ENCODE measurements around the gene B3GALT6.

GRCh38 chr1:1233567-1233892 lies 1.5 kb downstream of the B3GALT6 start:
- TF ChIP-seq SP1 (IDR thresholded peaks at IDR 0.05) (no peak), FOXM1 (IDR thresholded peaks at IDR 0.05; ENCODE audit: borderline replicate concordance) (no peak), ZNF384 (IDR thresholded peaks at IDR 0.05) (no peak), ARNT (IDR thresholded peaks at IDR 0.05) (no peak), FOXA1 (IDR thresholded peaks at IDR 0.05) (no peak), SUZ12 (IDR thresholded peaks at IDR 0.05) (no peak), ELF4 (IDR thresholded peaks at IDR 0.05) (no peak), BHLHE40 (IDR thresholded peaks at IDR 0.05; ENCODE audit: borderline replicate concordance) (no peak), CTBP1 (IDR thresholded peaks at IDR 0.05; ENCODE audit: borderline replicate concordance) (no peak)

All from HEK293T (cell line).